HG03575 (cell line): ENCODE measurements around the gene NACAD.

Experiments used
- ATAC-seq: cut with Tn5 transposase; IDR thresholded peaks from one replicate; pipeline ENCODE4 v1.9.1; 2021; ENCODE audit not compliant: unreplicated experiment, insufficient number of reproducible peaks, low FRiP score; ENCODE audit errors: extremely low read depth

NACAD gene

DNA sequence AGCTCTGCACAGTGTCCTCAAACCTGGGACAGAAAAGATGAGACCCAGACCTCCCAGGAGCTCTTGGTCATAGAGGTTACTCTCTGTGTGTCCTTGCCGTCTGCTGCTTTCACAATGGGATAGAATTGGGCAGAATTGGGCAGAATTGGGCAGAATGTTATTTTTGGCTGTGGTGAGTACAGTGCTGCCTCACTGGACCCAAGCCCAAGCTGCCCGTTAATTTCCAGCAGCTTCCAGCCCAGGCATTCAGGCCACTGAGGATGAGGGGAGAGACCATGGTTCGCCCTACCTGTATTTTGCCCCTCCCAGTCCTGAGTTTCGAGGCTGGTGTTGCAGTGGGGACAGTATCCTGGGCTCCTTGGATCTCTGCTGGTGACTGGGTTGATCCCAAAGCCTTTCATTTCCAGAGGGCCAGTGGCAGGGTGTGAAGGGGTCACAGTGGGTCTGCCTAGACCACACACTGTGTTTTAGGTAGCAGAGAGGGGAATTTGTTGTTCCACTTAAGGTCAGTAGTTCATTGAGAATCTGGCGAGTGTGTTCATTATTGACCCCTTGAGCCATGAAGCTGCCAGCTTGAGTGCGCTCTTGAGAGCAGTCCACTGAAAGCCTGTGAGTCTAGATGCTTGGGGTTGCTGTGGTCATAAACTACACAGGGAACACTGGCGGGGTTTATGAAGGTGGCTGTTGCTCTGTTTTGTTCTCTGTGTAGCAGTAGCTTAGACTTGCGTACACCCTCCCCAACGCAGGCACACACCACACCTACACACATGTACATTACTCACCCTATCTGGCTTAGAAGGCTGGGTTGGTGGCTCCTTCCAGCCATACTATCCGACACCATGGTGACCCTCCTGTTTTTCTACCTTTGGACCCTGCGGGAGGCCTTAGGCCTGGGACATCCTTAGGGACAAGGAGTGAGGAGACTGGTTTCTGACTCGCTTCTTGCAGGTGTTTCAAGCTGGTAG is 23.5 kb downstream of the NACAD start:
- no peak for ATAC-seq

DNA sequence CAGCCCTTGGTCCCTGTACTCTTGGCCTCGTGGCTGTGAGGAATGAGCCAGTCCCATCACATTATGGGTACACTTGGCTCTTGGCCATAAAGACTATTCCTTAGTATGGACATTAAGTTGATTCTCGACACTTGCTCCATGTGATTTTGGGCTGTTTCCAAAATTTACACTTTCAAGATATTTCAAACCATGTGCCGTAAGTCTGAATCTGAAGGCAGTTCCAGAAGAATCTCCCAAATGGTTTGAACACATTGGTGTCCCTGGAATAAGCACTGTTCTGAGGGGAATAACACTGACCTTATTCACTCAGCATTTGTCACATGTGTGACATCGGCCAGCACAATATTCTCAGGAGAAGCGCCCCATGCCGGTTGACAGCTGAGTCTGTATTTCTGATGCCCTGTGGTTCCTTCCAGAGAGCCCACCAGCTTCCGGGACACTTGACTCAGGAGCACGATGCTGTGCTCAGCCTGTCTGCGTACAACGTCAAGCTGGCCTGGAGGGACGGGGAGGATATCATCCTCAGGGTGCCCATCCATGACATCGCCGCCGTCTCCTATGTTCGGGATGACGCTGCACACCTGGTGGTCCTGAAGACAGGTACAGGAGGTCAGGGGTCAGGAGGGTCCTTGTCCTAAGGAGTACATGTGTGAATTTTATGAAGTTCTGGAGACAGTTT is 24.6 kb downstream of the NACAD start:
- ATAC-seq = no peak

GRCh38 chr7:45061806-45062425 is 26.9 kb downstream of the NACAD start:
- no peak for ATAC-seq

GRCh38 chr7:45061352-45061751 is 27.4 kb downstream of the NACAD start:
- no peak for ATAC-seq

DNA sequence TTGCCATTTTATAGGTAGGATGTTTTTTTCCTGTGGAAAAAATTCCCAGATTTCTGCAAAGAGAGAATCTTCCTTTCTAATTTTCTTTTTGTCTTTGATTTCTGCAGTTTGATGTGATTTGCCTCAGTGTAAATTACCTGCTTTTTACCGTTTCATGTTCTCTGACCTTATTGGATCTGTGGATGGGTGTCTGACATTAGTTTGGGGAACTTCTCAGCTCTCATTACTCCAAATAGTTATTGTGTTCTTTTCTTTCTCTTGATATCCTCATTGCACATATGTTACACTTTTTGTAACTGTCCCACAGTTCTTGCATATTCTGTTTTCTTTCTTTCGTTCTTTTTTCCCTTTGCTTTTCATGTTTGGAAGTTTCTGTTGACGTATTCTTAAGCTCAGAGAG is 28.5 kb downstream of the NACAD start:
- no peak for ATAC-seq

- ATAC-seq = no peak
These were observed 30.9 kb downstream of the NACAD start for GRCh38 chr7:45057878-45058277.

GRCh38 chr7:45055594-45056219 is 33.1 kb downstream of the NACAD start:
- no peak for ATAC-seq

DNA sequence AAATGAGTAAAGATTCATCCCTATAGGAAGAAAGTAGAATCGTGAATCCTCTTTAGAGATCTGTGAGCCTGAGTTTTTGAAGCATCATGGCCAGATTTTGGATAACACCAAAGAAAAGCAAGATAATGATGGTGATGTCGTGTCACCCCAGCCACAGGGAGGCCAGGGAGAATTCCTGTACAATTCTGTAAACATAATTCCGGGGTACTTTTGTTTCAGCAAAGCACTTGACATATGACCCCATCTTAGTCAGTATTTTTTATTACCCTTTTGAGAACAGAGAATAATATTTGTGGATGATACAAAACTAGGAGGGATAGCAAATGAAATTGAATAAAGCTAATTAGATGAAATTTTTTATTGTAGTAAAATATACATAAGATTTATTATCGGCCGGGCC is 33.8 kb downstream of the NACAD start:
- ATAC-seq = no peak

- ATAC-seq = no peak
These were observed 34.3 kb downstream of the NACAD start for GRCh38 chr7:45054442-45054841.

- no peak for ATAC-seq
These were observed 34.8 kb downstream of the NACAD start for GRCh38 chr7:45053941-45054340.

DNA sequence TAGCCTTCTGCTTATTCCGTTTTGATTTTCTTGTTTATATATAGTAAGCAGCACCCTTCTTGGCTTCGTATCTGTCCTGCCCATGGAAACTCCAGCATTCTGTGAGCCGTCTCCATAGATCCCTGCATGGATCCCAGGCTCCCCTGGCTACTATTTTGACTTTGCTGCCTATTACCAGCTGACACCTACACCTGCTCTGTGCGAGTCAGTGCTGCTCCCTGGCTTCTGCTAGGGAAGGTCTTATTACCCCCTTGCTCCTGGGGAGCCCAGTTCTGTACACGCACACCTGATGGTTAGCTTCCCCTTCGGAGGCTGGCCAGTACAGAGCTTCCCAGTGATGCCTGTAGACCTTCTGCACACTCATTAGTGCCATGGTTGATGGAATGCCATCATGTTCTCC is 35.4 kb downstream of the NACAD start:
- ATAC-seq = no peak

DNA sequence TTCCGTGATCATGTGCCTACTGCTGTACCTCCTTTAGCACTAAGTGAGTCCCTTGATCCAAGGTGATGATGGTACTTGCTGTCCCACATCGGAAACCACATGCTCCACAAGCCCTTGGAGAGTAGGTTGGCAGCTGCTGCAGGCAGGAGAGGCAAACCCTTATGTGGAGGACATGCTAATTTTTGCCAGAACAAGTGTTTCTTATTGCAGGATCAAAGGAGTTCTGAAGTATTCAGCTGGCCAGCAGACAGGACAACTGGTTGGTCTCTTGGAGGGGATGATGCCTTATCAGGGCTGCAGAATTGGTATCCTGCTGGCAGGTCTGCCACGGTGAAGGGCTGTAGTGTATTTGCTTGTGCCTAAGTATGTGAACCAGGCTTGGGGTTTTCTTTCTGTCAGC is 36.8 kb downstream of the NACAD start:
- ATAC-seq = no peak

GRCh38 chr7:45050198-45050597 is 38.6 kb downstream of the NACAD start:
- ATAC-seq = no peak

DNA sequence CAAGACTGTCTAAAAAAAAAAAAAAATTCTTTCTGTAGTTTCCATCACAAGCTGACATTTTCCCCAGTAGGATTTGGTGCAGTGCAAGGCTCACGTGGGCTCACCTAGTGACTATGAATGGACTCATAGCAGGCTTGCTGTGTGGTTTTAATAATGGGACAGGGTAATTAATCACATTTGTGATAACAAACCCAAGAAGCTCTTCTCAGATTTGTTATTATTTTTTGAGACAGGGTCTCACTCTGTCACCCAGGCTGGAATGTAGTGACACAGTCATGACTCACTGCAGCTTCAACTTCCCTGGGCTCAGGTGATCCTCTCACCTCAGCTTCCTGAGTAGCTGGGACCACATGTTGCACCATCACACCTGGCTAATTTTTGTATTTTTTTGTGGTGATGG is 40.0 kb downstream of the NACAD start:
- no peak for ATAC-seq

- ATAC-seq = no peak
These were observed 44.4 kb downstream of the NACAD start for GRCh38 chr7:45044338-45044737.

- no peak for ATAC-seq
These were observed 49.7 kb downstream of the NACAD start for GRCh38 chr7:45039106-45039505.

- no peak for ATAC-seq
These were observed 50.9 kb downstream of the NACAD start for GRCh38 chr7:45037876-45038275.

DNA sequence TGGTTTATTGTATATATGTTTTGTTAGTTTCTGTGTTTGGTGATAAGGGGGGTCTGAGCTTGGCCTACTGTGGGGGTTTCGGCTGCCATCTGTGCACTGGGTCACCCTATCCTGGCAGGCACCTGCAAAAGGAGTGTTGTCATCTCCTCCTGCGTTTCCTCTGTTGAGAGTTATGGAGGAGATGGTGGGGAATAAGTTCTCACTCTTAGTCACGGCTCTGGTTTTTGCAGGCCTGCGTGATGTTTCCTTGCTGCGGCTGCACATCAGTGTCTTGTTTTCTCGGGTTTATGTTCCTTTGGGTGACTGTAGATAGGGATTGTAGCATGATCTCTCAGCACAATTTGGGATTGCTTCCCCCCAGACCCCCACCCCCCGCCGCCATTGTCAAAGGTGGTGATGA is 52.0 kb downstream of the NACAD start:
- ATAC-seq = no peak

DNA sequence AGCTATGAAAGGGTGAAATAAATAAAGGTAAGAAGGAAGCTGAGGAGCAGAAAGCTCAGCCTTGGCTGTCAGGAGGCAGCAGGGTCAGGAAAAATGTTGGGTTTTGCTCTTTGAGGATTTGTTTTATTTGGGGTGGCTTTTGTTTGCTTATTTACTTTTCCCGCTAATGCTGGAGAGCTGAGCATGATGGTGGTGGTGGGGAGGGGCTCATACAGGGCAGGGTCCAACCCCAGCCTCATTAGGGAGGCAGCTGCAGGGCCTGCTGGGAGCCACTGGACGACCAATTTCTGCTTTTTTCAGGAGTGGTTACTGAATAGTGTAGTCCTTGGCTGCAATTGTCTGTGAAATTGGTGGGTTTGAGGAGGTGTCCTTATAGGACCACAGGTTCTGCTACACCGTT is 52.5 kb downstream of the NACAD start:
- ATAC-seq = no peak
